Activated CD8-positive, alpha-beta memory T cell treated with anti-CD3 and anti-CD28 coated beads, Interleukin-2, amount 50 U/mL, for 24 hours (primary cell): Measurements from ENCODE around the gene CLSTN2.

Source experiments
- DNase-seq: peaks from one replicate; pipeline ENCODE4 v3.0.0-alpha.2; 2020; ENCODE audit errors: extremely low read depth

Gene CLSTN2

DNA sequence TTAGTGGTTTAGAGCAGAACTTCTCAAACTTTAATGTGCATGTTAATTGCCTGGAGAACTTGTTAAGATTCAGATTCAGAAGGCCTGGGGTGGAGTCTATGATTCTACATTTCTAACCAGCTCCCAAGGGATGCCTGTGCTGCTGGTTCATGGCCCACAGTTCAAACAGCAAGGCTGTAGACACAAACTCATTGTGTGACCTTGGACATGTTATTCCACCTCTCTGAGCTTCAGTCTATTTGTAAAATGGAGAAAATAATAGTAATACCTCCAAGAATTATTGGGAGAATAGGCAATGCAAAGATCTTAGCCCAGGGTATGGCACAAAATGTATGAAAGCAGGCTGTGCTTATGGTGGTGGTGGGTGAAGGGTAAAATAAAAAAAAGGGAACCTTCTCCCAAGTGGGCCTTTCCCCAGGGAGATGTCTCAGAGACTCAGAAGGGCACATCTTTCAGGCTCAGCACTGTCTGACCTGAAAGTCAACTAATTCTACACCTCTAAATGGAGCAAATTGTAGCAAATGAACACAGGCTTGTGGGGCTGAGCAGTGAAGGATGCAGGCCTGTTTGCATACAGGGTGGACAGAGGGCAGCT, 566.9 kb downstream of the CLSTN2 start:
- no peak for DNase-seq

DNA sequence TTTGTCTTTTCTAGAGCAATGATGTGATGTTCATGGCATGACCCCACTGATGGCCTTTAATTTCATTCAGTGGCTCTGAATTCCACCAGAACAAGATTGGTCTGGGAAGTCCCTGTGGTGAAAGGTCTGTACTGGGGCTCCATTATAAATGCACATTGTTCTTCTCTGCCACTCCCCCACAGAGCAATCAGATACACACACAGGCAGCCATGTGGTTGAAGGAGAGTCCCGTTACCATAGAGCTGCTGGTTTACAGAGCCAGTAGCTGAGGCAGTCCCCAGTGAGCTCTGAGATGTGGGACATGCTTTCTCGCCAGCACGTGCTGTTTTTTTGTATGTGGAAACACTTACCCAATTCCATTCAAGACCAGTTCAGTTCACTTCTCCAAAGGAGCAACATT, 570.2 kb downstream of the CLSTN2 start:
- DNase-seq = no peak

DNA sequence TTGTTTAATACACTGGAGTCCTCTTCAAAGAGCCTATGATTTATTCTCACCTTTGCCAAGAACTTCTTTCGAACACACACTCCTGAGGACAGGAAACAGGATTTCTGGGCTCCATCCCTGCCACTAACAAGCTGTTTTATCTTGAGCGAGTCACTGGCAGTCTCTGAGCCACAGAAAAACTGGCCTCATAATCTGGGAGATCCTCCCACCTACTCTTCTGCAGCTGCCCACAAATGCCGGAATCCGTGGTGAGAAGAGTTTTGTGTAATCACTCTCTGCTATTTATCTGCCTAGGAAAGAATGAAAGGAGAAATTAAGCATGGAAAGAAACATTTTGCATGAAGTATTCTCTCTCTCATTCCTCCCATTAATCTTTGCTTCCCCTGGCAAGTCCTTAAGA, 570.9 kb downstream of the CLSTN2 start:
- DNase-seq = no peak

DNA sequence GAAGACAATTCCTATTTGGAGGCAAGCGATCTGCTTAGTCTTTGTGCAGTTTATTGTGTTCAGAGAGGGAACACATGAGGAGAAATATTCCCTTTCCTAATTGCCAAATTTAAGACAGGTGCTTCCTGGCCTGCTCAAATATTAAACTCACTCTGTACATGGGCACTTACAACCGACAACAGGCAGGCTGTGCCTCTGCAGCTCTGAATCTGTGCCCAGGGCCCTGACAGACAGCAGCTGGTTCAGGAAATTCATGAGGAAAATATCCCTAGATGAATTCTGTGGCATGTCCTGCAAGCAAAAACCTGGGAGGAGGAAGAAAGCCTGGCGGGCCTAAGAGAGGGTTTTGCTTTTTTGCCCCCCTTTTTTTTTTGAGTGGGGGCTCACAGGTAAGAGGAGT, 573.6 kb downstream of the CLSTN2 start:
- DNase-seq = no peak

DNA sequence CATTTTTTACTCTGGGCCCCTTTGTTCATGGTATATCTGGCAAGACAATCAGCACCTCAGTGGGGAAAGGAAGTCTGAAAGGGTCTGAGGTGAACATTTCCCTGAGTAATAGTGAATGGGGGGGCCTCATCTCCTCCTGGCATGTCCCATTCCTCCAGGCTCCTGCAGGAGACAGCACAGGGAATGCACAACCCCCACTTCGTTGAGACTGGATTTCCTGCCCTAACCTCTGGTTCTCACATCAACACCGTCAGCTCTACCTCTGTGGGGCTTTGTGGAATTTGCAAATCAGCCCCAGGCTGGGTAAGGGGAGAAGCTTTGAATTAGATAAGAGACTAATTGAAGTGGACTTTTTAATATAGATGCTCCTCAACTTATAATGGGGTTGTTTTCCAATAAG, 574.5 kb downstream of the CLSTN2 start:
- DNase-seq = no peak

DNA sequence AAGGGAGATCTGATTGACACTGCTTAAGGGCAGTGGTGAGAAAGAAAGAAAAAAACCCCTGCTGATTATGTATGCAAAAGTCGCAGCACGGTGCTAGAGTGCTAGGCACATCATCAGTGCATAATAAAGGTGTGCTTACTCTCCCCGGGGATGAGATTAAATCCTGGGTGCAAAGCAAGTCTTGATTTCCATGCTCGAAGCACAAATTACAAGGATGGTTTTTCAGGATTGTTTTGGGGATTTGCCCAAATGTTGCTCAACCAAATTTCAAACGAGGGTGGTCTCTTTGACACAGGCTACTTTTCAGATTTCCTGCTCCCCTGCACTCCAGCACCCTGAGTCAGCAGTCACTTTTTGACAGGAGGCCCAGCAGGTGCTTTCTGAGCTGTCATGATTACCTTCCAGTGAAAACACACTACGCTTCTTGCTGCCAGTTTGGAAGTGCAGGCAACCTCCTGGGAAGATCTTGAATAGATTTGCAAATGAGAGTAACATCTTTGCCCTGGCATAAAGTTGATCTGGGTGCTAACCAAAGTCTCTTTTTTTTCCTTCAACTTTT, 575.4 kb downstream of the CLSTN2 start:
- DNase-seq = no peak

DNA sequence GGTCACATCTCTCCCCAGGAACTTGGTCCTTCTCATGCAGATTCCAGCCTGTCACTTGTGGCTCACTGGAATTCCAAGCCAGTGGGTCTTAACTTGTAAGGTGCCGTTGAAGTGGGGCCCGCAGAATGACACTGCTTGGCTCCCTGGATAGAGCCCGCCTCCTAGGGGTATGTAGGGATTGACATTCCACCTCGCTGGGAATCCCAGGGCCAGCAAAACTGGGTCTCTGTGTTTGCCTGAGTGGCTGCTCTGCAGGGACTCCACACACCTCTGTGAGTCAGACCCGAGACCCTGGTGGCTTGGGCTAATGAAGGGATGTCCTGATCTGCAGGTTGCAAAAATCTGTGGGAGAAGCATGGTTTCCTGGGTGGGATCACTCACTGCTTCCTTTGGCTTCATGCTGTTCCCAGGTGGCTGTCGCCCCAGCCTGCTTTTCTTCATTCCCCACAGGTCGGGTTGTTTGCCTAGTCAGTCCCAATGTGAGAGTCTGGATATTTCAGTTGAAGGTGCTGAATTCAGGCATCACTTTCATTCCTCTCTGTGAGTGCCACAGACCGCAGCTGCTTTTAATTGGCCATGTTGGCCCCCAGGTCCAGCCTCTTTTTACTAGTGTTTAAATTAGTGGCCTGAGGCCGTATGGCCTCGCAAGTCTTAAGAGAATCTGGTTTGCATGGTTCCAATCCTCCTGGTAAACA, 586.9 kb downstream of the CLSTN2 start:
- no peak for DNase-seq

DNA sequence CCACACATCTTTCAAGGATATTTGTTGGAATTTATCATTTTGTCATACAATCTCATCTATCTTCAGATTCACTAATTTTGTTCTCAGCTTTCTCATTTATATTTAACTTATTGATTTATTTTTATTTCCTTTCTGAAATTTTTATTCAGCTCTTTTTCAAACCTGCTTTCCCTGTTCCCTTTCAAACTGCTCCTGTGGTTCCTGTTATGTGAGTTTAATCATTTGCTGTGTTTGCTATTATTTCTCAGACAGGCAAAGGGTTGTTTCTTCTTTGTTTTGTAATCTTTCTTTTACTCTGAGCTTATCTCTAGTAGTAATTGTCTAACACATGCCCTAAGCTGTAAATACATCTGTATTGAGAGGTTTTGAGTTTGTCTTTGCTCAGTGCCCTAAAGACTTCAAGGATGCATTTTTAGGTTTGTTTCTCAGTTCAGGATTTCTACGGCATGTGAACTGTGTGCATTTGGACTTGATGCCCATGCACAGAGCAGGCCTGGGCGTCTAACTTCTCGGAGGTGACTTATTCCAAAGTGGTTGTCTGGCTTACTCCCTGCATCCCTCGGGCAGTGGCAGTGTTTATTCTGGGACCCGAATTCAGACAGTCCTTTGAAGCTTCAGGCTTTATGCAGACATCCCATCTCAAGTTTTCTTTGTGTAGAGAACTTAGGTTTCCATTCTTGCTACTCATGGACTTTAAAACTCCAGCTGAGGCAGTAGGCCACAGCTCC, 587.8 kb downstream of the CLSTN2 start:
- no peak for DNase-seq

DNA sequence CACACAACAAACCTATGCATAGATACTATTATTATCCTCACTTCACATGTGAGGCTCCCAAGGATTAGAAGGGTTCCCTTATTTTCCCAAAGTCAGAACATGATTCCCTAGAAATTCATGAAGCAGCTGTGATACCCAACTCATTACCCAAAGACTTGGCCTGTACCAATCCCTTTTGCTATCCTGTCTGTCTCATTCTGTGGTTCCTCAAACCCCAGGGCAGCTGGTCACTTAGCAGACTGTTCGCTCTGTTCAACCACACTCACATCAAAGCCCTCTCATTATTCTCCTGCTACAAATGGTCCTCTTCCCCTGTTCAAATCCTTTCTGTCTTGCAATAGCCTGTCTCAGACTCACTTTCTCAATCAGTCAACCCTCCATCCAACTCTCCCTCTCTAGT, 588.6 kb downstream of the CLSTN2 start:
- no peak for DNase-seq

DNA sequence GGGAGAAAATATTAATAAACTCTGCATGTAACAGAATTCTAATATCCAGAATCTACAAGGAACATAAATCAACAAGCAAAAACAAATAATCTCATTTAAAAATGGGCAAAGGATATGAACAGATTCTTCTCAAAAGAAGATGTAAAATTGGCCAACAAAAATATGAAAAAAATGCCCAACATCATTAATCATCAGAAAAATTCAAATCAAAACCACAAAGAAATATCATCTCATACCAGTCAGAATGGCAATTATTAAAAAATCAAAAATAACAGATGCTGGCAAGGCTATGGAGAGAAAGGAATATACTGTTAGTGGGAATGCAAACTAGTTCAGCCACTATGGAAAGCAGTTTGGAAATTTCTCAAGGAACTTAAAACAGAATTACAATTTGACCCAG, 592.2 kb downstream of the CLSTN2 start:
- DNase-seq = no peak

DNA sequence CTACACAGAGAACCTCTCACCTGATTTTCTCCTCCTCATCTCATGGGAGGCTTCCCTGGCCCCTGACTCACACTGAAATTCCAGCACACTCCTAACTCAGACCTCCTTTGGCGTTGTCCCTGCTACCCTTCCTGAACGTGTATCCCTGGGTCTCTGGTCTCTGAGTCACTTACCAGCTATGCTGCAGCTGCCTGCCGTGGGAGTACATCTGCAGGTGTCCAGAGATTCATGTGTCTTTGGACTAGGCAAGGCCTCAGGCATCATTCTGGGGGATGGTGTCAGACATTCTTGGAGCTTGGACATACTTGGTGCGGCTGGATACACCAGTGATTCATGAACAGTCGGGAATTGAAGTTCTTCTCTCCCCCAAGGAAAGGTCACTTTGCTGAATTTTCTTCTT, 594.1 kb downstream of the CLSTN2 start:
- no peak for DNase-seq

DNA sequence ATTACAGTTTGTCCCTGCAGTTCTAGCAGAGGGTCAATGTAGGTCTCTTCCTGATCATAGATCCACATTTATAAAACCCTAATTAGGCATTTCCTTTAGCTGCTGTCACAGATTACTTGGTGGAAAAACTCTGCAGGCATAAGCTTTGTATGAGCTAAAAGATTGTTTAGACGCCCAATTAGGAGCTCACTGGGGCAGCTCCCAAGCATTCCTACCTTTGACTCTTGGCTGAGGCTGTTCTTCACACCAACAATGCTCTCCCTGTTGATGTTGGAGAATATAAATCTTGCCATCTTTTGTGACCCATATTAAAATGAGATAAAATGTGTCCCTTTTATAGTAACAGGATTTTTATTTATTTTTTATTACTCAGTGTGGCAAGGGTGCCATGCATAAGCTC, 594.6 kb downstream of the CLSTN2 start:
- no peak for DNase-seq

DNA sequence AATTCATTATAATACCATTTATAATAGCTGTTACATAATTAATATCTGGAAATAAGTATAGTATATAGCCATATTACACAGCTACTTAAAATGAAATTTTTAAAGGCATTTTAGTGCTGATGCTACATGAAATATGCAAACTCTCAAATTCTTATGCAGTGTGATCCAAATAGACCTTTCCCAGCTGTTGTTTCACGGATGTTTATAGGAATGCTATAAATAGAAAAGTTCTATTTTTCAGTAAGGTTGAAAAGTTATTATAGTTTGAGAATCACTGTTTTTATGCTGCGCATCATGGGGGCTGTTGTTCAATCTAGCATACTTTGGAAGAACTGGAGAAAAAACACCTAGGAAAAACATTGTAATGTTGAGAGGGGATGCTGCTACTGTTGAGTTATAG, 595.1 kb downstream of the CLSTN2 start:
- DNase-seq = no peak

DNA sequence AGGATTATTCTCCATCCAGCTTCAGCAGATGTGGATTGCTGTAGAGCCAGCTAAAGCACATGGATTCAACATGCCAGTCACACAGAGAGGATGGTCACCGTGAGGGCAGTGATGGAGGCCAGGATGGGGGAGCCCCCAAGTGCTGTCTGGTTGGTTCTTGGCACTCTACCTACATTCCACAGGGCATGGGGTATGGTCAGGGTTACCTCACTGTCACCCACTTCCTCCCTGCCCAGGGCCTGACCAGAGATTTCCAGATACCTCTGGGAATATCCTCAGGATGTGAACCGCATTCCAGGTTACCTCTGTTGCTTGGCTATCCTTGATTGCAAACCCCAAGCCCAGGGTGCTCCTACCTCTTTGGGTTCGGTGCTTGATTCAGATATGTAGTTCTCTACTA, 595.6 kb downstream of the CLSTN2 start:
- no peak for DNase-seq

DNA sequence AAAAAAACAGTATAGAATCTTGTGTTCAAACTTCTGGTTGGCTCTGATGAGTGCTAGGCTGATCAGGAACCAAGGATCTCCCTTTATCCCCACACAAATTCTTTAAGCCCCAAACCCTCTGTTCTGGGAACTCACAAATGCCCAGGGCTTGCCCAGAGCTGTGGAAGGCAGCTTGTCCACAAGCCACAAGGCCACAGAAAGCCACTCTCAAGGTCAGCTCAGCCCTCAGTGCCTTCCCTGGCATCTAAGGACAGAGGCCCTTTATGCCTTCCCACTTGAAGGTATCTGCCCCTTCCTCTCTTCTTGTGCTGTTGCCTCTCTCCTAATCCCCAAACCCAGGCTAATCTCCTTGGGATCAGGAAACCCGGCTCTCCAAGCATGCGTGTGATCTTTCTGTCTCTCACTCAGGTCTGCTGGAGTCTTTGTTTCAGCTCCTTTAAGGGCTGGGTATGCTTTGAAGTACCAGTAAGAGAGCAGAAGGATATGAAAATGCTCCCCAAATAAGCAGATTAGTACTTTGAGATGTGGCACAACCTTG, 597.9 kb downstream of the CLSTN2 start:
- no peak for DNase-seq

DNA sequence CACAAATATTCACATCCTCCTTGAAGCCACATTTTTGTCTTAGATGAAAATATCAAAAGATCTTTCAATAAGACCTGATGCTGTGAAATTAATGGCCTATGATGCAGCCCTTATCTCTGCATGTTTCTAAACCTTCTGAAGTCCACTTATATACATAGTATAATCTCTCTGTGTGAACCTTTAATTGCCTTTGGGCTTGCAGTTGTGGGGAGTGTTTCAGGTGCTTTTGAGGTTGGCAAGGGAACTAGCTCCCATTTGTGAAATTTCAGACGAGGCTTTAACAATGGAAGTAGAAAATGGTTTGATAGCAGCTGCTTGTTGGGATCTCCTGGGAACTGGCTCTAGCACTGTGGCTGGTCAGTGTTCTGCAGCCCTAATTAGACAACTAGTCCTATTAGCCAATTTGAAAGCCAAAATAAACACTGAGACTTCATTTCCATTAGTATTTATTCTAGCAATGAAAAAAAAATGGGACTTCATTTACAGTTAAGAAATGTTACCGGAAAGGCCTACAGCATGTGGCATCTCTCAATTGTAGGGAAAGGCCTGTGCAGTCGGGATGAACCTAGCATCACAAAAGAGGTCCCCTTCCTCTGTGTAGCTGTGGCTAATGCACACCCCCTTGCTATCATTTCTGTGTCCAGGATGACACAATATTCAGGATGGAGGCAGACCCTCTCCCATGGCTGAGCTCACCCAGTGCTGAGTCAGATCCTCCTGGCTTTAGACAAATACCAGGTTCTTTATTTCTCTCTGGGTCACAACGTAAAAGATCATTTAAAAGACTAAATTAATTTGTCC, 602.1 kb downstream of the CLSTN2 start:
- DNase-seq = no peak

DNA sequence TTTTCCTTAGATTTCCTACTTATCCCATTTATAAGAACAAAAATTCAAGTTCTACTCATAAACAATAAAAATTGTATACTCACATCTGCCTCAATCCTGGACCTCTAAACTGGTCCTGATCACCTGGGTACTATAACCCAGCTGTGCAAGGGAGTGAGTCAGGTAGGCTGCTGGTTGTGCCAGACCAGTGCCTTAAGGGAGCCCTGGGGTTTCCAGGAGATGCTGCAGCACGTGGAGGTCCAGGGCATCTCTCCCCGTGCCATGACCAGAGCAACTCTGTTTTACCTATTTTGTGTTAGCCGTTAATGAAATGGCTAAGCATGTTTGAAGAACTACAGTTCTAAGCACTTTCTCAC, 602.7 kb downstream of the CLSTN2 start:
- DNase-seq = no peak

DNA sequence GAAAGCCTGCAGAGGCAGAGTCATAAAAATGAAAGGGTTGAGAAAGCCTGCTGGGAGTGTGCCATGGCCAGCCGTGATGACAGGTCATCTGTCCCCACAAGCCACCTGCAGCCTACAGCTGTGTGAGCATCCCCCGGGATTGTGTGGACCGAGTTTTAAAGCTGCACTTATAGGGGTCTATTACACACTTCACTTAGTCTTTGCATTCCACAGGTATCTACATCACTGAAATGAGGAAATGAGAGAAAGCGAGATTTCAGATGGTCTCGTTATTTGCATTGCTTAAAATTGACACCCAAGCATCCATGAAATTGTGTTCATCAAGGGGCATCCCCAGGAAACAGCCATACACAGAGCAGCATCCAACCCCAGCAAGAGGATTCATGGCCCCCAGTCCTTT, 605.3 kb downstream of the CLSTN2 start:
- DNase-seq = no peak

DNA sequence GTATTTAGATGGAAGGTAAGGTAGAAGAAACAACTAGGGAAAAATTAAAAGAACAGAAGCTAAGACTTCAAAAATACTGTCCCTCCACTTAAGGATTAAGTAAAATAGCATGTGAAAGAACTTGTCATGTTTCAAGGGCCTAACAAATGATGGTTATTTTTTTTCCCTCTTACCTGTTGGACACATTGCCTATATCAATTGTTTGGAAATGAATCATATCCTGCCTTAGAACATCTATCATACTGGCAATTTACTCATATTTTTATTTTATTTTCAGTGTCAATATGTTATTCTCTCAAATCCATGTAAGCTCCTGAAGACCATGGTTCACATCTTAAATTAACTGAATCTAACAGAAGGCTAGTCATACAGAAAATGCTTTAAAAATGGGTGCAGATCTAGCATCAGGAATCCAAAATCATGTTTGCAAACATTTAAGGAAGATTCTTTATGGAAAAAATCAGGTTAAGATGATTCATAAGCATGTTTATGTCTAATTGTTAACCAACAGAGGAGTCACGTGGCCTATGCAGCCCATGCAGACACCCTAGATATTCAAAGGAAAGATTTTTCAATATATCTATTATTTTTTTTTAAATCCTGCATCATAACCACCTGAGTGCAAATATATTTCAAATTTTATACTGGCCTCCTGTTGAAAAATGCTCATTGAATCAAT, 607.1 kb downstream of the CLSTN2 start:
- no peak for DNase-seq

DNA sequence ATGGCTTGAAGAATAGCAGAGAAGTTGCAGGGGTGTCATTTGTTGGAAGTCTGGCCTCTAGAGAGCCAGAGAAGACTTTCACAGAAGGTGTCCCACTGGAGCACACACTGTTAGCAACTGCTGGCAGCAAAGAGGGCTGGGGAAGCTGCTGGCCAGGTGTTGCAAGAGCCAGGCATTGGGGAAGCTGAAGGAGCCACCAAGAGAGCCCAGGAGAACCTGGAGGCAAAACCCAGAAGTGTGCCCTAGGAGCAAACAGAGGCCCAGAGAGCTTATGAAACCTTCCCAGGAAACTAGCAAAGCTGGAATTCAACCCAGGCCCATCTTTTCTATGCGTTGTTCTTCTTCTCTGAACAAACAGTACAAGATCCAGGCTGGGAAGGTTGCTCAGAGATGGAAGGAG, 610.2 kb downstream of the CLSTN2 start:
- DNase-seq = no peak

DNA sequence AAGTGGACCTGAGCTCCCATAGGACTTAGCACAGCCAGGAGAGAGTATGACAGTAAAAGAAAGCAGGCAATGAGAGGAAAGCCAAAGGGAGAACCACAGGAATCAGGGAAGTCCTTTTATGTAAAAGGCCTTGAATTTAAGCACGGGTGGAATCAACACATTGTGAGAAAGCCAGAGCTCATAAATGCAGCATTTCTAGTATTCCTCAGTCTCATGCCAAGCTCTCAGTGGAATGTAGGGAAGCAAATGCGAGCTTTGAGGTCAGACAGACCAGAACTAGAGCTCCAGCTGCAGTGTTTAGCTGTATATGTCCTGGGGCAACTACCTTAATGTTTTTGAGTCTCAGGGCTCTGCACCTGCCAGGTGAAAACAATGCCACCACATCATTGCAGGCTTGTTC, 610.8 kb downstream of the CLSTN2 start:
- DNase-seq = no peak
